Cortex of kidney (tissue), 1 donor: Measurements from ENCODE around the gene RARB.

Experiments used
- DNase-seq: peaks from one replicate; lab custom pipeline; 2025; lab: John Stamatoyannopoulos, UW

Gene RARB

GRCh38 chr3:25448750-25449692, 21.0 kb downstream of the RARB start:
- no peak for DNase-seq

DNA sequence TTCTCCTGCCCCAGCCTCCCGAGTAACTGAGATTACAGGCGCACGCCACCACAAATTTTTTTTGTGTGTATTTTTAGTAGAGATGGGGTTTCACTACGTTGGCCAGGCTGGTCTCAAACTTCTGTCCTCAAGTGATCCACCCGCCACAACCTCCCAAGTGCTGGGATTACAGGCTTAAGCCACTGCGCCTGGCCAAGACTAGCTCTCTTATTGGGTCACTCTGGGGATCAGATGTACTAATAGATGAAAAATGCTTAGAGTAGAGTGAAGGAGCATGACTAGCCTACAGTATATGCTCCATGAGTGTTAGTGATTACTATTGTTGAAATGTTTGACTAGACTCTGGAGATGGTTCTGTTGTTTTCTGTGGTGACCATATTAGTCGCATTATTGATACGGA, 21.8 kb downstream of the RARB start:
- no peak for DNase-seq

DNA sequence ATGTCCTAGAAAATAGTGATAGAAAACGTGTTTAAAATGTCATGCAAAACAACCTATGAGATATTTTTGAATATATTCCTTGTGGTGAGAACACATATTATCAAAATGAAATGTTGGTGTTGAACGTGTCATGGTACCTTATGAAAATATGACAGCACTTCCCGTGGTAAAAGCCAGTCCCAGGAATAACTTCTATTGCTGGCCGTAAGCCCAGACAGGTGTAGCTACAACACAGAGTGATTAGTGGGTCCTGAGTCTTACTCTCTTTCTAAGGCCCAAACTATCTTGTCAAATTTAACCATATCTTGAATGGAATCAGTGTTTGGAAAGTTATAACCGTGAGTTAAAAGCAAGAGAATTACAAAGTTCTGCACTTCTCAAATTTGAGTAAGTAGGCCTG, 24.1 kb downstream of the RARB start:
- no peak for DNase-seq

- no peak for DNase-seq
These were observed 24.7 kb downstream of the RARB start for GRCh38 chr3:25452740-25453139.

- DNase-seq: no peak
These were observed 25.5 kb downstream of the RARB start for GRCh38 chr3:25453619-25454004.

DNA sequence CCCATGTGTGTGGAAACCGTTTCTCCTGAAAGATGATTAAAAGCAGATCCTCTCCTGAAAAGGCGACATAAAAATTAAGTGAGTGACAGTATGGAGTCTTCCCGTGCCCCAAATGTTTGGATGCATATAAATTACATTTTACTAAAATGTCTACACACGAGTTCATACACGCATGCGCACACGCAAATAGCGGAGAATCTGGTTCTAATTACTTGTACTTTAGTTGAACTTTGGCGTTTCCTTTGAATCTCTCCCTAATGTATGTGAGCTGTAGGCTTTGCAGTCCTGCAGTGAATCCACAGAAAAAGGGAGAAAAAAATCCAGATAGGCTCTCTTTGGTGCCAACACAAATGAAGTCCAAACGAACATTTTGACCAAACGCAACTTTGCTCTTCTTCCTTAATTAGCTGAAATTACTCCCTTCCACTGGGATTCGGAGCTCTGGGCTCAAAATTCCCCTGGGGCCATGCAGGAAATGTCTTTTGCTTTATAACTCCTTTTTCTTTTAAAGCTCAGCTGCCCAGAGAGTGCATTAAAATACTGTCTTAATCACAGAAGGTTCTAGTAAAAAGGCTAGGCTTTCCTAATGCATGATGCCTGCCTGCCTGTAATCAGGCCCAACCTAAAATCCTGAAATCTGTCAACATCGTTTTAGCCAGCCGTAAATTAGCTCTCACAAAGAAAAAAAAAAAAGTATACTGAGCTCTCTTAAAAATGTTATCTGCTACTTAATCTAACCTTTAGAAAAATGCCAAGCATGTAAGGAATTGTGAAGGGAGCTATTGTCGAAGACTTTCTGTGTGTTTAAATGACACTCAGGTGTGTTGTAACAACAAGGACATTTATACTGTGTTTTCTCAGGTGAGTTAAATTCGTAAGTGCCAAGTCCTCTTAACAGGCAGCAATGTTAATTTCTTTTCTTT, 26.2 kb downstream of the RARB start:
- DNase-seq: no peak

- no peak for DNase-seq
These were observed 27.5 kb downstream of the RARB start for GRCh38 chr3:25455441-25456132.

DNA sequence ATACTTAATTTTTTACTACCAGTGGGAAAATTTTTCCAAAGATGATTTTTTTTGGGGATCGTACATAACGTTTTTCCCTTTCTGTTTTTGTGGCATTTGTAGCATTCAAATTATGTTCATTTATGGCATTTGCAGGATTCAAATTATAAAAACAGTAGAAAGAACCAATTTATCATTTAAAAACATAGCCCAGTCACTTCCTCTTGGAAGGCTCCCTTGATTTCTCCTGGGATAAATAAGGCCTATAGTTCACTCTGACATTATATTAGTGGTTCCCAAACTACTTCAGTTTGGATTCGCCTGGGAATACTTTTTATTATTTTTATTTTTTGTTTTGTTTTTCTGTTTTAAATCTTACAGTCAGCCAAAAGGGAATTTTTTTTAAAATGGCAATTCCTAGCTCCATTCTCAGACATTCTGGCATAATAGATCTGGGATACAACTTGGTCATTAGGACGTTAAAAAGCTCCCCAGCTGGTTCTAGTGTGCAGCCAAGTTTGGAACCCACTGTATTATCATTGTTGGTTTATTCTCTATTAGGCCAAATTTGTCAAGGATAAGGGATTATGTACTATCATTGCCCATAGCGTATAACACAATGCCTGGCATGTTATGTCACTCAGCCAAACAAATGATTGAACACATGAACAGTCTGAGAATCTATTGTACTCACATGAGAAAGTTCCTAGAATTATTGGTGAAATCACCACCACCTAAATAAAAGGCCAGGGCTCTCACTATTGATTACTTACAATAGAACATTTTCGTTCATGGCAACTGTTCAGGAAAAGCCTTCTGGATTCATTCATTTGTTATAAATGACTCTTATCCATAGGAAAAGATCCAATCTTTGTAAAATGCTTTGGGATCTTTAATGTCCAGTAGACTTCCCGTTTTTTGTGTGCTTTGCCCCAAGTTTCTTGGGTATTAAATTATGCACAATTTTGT, 28.9 kb downstream of the RARB start:
- no peak for DNase-seq

DNA sequence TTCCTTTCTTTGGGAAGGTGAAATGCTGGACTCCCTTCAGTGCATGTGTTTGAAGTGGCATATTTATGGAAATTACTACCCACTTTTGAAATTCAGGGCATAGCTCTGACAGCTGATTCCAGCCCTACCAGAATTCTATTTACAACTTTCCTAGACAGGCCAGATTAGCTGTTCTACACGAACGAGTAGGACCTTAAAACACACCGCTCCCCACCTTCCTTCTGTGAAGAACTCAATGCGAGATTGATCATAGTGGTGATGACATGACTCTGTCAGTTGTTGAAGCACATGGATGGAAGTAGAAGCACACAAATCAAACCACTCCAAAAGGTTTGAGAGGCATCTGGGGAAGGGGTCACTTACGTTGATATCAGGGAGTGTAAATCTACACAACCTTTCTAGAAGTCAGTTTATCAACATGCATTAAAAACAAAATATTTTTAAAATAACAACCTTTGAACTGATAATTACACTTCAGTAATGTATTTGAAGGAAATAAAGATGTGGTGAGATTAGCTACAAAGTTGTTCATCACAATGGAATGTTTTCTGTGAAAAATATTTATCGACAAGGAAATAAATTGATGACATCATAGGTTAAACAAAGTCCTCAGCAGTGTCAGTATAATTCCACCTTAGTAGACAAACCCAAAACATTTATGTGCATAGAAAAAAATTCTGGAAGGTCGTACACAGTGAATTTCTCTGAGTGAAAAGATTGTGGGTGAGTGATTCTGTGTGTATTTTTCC, 29.8 kb downstream of the RARB start:
- DNase-seq: no peak

- no peak for DNase-seq
These were observed 30.4 kb downstream of the RARB start for GRCh38 chr3:25458420-25458814.

GRCh38 chr3:25460751-25461150, 32.7 kb downstream of the RARB start:
- no peak for DNase-seq

GRCh38 chr3:25461946-25462345, 33.9 kb downstream of the RARB start:
- DNase-seq: no peak

GRCh38 chr3:25462495-25462894, 34.4 kb downstream of the RARB start:
- no peak for DNase-seq

GRCh38 chr3:25463836-25464418, 35.9 kb downstream of the RARB start:
- no peak for DNase-seq

DNA sequence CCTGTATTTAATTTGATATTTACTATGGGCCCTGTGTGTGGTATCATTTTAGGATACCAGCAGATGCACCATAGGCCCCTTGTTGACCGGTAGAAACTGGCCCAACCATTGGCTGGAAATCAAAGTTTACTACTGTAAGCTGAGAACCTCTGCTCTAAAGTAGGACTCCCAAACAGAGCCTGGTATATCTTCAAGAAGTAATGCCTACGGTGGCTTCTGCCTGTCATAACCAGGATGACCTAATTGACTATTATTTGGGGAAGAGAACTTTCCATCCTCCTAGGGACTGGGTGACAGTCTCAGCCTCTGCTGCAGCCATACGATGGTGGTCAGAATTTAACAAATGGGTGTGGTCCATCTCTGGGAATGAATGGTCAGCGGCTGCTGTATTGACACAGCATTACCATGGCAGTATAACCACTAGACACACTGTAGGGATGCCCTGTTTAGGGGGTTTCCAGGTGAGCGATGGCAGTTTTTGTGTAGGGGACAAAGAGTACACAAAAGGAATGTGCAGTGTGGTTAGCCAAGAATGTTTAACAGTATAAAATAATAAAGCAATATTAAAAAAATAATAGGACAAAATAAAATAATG, 37.3 kb downstream of the RARB start:
- DNase-seq: no peak

GRCh38 chr3:25468866-25469319, 40.8 kb downstream of the RARB start:
- no peak for DNase-seq

GRCh38 chr3:25469558-25469957, 41.5 kb downstream of the RARB start:
- no peak for DNase-seq

DNA sequence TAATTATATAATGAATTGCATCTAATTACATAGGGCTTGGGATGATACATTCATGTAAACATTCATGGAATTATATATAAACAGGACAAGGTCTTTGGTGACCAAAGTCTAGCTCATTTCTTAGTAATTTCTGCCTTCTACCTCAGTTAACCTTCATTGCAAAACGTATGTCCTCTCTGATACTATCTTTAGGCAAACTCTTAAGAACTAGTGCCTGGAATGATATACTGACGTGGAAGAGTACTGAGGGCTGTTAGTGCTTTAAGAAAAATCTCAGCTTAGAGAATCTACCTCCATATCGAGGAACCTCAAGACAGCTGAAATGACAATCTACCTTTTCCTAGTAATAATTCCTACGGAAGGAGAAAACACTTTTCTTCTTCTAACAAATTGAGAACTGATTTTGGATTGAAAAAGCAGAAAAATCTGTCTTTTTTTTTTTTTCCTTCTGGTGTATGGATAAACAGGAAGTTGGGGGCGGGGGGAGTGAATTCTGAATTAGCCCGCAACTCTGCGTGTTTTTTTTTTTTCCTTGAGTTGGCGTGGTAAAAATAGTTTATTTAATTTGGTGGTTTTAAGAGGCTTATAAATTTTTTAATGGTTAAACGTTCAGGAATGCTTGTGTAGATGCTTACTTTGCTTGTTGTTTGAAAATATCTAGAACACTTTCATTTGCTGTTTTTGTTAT, 43.2 kb downstream of the RARB start:
- DNase-seq: no peak

DNA sequence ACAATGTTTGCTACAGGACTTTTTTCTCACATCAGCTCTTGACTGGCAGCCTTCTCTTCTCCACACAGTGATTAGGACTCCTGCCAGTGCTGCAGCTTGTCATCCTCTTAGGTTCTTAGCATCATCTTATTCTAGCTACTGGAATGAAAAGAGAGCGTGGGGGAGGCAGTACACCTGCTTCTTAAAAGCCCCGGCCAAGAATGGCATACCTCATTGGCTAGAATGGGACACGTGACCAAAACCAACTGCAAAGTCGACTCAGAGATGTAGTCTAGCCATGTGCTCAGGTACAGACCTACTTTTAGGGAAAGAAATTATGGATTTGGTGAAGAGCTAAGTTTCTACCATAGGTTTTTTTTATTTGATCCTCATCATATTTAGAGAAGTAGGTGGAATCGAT, 44.1 kb downstream of the RARB start:
- DNase-seq: no peak
